Tibial artery (tissue), 4 donors: ENCODE results near the gene LCN15.

Source experiments
- DNase-seq, 2 donors: peaks; one replicate each; pipeline ENCODE4 v3.0.0-alpha.2; 2019
- H3K27ac ChIP-seq, 2 donors: fragments of 200-600 bp; sonication (generic) in 1 of 2; 1 replicate in 1 of 2; 2 replicates in 1 of 2; pipeline ENCODE4 v1.5.1; 2018 to 2019; ENCODE audit warnings: mild to moderate bottlenecking in 1 of 2
- H3K27me3 ChIP-seq, 2 donors: fragments of 200-600 bp; sonication (generic) in 1 of 2; one replicate each; pipeline versions ENCODE4 v1.5.1 to v1.6.0; 2016 to 2019
- H3K36me3 ChIP-seq, 3 donors: fragments of 200-600 bp; sonication (generic) in 2 of 3; one replicate each; pipeline ENCODE4 v1.5.1; 2016 to 2019; ENCODE audit warnings: mild to moderate bottlenecking in 2 of 3
- H3K4me1 ChIP-seq, 4 donors: fragments of 200-600 bp; sonication (generic) in 2 of 4; 1 replicate in 3 of 4; 2 replicates in 1 of 4; pipeline ENCODE4 v1.5.1; 2016 to 2019
- H3K4me3 ChIP-seq, 2 donors: fragments of 200-600 bp; sonication (generic) in 1 of 2; 1 replicate in 1 of 2; 2 replicates in 1 of 2; pipeline ENCODE4 v1.5.1; 2018 to 2019; ENCODE audit warnings: mild to moderate bottlenecking in 2 of 2
- H3K9me3 ChIP-seq, 3 donors: fragments of 200-600 bp; sonication (generic) in 1 of 3; one replicate each; pipeline ENCODE4 v1.5.1; 2016 to 2019
- CTCF ChIP-seq, 2 experiments: fragments of 200-600 bp in 1 of 2; fragments of 450-650 bp in 1 of 2; IDR thresholded peaks; one replicate each; pipeline ENCODE4 v1.5.1; 2017 to 2019; ENCODE audit warnings: antibody characterized with exemption in 2 of 2, mild to moderate bottlenecking in 1 of 2, moderate library complexity in 1 of 2
- intact Hi-C: fragments of 100-400 bp; cut with DNase I; formaldehyde crosslinking; loops from one replicate; pipeline ENCODE4 v1.15.0; 2023; ENCODE audit warnings: low total_unique reads

The LCN15 gene

DNA sequence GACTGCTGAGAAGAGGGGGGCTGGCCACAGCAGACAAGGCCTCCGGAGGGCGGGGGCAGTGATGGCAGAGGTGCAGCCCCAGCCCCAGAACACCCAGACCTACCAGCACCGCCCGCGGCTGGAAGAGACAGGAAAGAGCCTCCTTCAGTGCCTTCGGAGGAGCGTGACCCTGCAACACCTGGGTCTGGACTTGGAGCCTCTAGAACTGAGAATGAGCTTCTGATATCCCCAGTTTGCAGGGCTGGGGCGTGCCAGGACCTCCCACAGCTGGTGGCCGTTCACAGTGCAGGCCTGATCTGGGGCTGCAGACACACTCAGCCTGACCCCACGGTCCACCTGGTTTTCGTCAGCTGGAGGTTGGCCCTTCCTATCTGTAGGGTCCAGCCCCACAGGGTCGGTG lies 30.7 kb downstream of the LCN15 start:
- DNase-seq = no peak
- Histone ChIP-seq H3K4me1 (peaks cover 0 to 10% (median 5%) of the 10 kb centered on the region in 4 donors), H3K36me3 (no peaks in the 10 kb centered on the region), H3K4me3 (no peak overlapping the region), H3K27ac (no peak overlapping the region), H3K27me3 (no peaks in the 10 kb centered on the region), H3K9me3 (no peaks in the 10 kb centered on the region)
- intact Hi-C loops = no loop called here
- TF ChIP-seq CTCF (IDR thresholded peaks at IDR 0.05) = no peak

GRCh38 chr9:136732444-136733178 lies 31.7 kb downstream of the LCN15 start:
- intact Hi-C loops = no loop called here
- no peak overlapping the region for H3K27ac ChIP-seq
- peaks cover 0 to 17% (median 8%) of the 10 kb centered on the region in 4 donors for H3K4me1 ChIP-seq
- no peaks in the 10 kb centered on the region for H3K27me3 ChIP-seq
- TF ChIP-seq CTCF (IDR thresholded peaks at IDR 0.05) = no peak
- no peaks in the 10 kb centered on the region for H3K36me3 ChIP-seq
- H3K9me3 ChIP-seq = no peaks in the 10 kb centered on the region
- DNase-seq = no peak
- H3K4me3 ChIP-seq = no peak overlapping the region

DNA sequence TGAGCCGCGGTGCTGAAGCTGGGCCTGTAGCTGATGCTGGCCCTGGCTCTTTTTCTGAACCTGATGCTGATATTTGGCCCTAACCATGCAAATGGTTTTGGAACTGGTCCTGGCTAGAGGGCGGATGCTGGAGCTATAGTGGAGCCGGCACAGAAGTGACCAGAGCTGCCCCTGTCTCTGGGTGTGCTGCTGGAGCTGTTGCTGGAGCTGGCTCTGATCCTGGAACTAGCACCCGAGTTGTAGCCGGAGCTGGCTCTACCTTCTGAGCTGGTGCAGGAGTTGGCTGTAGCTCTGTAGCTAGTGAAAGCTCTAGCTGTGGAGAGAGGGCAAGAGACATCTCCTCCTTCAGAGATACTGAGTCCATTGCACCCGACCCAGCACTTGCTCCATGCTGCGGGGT lies 34.4 kb downstream of the LCN15 start:
- H3K27ac ChIP-seq = no peak overlapping the region
- intact Hi-C loops = no loop called here
- peaks cover 0 to 39% (median 27%) of the 10 kb centered on the region in 4 donors for H3K4me1 ChIP-seq
- no peak for DNase-seq
- no peaks in the 10 kb centered on the region for H3K27me3 ChIP-seq
- TF ChIP-seq CTCF (IDR thresholded peaks at IDR 0.05) = no peak
- no peak overlapping the region for H3K4me3 ChIP-seq
- peaks cover 9 to 19% (median 18%) of the 10 kb centered on the region in 3 donors for H3K36me3 ChIP-seq
- H3K9me3 ChIP-seq = no peaks in the 10 kb centered on the region

DNA sequence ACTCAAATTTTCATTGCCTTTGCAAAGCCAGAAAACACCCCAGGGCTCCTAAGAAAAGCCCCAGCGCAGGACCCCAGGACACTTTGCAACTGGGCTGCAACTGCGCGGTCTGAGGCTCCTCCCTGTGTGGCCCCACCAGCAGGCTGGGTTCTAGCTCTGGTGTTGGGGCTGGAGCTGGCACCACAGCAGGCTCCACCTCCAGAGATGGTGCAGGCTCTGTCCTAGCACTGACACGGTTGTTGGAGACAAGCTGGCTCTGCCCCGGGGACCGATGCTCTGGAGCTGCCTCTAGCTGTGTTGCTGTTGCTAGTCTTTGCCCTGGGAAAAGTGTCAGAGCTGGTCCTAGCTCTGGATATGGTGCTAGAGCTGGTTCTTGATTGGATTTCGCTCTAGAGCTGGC lies 35.2 kb downstream of the LCN15 start:
- Histone ChIP-seq H3K9me3 (no peaks in the 10 kb centered on the region), H3K36me3 (peaks cover 17 to 27% (median 26%) of the 10 kb centered on the region in 3 donors), H3K4me1 (peaks cover 0 to 39% (median 27%) of the 10 kb centered on the region in 4 donors), H3K27me3 (no peaks in the 10 kb centered on the region), H3K27ac (peak overlapping the region in 1 of 2 donors; percentile 65), H3K4me3 (peak overlapping the region; percentile 78 to 79)
- no peak for TF ChIP-seq CTCF (IDR thresholded peaks at IDR 0.05)
- peak in 1 of 2 donors; percentile 62 for DNase-seq
- intact Hi-C loops = no loop called here

DNA sequence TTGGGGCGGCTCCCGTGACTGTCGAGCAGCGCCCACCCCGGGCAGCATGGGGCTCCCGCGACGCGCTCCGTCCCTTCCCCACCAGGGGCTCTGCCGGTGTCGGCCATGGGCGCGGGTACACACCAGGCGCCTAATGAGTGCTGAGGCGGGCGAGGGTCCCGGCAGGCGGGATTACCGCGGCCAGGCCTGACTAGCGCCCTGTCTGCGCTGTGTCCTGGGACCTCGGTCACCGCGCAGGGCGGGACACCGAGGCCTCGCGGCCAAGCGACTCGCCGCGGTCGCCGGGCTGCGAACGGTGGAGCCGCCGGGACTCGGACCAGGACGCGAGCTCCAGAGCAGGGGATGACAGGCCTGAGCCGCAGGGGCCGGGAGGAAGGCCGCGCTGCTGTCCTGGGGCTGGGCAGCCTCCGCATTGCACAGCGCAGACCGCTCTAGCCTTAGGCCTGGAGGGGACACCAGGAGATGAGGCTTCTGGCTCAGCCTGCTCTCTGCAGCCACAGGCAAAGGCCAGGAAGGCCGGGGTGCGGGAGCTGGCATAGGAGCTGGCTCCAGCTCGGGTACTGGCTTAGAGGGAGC lies 35.7 kb downstream of the LCN15 start:
- Histone ChIP-seq H3K27ac (peak overlapping the region; percentile 61 to 65), H3K27me3 (no peaks in the 10 kb centered on the region), H3K4me3 (peak overlapping the region; percentile 78 to 79), H3K4me1 (peaks cover 0 to 39% (median 27%) of the 10 kb centered on the region in 4 donors), H3K36me3 (peaks cover 22 to 32% (median 31%) of the 10 kb centered on the region in 3 donors), H3K9me3 (no peaks in the 10 kb centered on the region)
- DNase-seq = peak in 1 of 2 donors; percentile 67
- intact Hi-C loops = no loop called here
- no peak for TF ChIP-seq CTCF (IDR thresholded peaks at IDR 0.05)
